ENCODE results near the gene GGA3. TPM values are rescaled to one million over a fixed set of nuclear protein-coding genes. Genes with fewer than 3 reads are reported as not detected.

Gene GGA3
- total RNA-seq, 4 donors from 2014 or later = 31.3 to 42.3 (median 35.3) TPM

DNA sequence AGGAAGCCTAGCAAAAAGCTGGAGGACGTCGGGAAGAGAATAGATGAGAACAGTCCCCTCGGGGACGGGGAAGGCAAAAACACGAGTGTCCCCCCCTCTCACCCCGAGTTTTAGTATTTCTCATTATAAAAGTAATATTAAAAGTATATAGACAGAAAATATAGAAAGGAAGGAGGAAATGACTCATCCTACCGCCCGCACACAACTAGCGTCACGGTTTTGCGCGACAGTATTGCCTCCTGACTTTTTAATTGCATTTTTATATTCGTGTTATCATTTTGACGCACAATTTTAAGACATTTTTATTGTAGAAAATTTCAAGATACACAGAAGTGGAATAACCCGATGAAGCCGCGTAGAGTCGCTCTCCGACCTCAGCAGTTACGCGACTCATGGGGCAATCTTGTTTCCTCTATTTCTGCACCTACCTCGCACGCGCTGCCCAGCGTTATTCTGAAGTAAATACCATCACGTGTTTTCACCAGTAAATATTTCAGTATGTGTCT lies 28.5 kb upstream of the GGA3 start:
- Histone ChIP-seq H3K4me1 (peaks cover 8 to 9% of the 10 kb centered on the region in 2 donors), H3K27me3 (no peaks in the 10 kb centered on the region), H3K4me3 (peak overlapping the region; percentile 84 to 92 (median 86)), H3K9me3 (no peaks in the 10 kb centered on the region), H3K27ac (peak overlapping the region; percentile 88 to 96 (median 94)), H3K36me3 (peaks cover 0 to 13% of the 10 kb centered on the region in 2 donors)
- TF ChIP-seq, protein P1, sequence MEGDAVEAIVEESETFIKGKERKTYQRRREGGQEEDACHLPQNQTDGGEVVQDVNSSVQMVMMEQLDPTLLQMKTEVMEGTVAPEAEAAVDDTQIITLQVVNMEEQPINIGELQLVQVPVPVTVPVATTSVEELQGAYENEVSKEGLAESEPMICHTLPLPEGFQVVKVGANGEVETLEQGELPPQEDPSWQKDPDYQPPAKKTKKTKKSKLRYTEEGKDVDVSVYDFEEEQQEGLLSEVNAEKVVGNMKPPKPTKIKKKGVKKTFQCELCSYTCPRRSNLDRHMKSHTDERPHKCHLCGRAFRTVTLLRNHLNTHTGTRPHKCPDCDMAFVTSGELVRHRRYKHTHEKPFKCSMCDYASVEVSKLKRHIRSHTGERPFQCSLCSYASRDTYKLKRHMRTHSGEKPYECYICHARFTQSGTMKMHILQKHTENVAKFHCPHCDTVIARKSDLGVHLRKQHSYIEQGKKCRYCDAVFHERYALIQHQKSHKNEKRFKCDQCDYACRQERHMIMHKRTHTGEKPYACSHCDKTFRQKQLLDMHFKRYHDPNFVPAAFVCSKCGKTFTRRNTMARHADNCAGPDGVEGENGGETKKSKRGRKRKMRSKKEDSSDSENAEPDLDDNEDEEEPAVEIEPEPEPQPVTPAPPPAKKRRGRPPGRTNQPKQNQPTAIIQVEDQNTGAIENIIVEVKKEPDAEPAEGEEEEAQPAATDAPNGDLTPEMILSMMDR (IDR thresholded peaks at IDR 0.05 in 4 of 5, conservative IDR thresholded peaks at IDR 0.05 in 1 of 5) = no peak
- TF ChIP-seq POLR2A (IDR thresholded peaks at IDR 0.05) = no peak
- ATAC-seq (peak; percentile 34 to 57), DNase-seq (peak; percentile 35 to 67)
- intact Hi-C loops (cut with DNase I; ENCODE audit: low total_unique reads) (loop anchor here (1.0 to 10.0 kb wide), 3 partner anchors 19 to 225 kb away; partner anchors contain the start of genes CASKIN2, GRB2, MIF4GD and TSEN54), in situ Hi-C loops (cut with MboI; ENCODE audit: low sequenced_read_pairs in 4 of 4) (no loop called here)

DNA sequence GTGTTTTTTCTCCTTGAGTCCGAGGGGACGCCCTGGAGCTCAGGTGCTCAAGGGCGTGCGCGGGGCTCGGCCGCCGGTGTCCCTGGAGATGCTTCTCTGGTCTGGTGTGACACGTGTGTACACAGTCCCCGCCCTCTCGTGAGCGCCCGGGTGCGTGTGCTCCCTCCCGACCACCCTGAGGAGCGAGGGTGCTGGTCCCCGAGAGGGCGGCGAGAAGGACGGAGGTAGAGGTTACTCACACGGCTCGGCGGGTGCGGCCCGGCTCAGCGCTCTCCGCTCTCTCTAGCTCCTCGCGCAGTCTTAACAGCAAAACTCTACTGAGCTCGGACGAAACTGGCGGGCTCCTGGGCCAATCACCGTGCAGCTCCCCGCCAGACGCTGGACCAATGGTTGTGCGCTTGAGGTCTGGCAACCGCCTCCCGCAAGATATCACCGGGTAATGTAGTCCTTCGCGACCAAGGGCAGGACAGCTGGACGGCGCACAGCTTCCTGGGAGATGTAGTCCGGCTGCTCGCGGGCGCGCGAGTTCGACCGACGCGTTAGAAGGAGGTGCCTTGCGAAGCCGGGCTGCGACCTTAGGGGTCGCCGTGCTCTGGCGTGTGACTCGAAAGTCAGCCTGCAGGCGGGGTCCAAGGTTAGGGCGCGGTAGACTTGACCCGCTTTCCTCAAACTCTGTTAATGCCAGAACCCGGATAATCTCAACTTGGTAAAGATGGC lies 27.9 kb upstream of the GGA3 start, which contains the start of gene SLC25A19:
SLC25A19 (minus strand) TSS at position 319 of the 717 bp plus-strand sequence. CDS start 2,669 bp downstream, outside the sequence.
- ATAC-seq (peak; percentile 95 to 98), DNase-seq (peak; percentile 99)
- Histone ChIP-seq H3K4me1 (peaks cover 8 to 9% of the 10 kb centered on the region in 2 donors), H3K27ac (peak within 1 kb of the TSS; percentile 88 to 96 (median 94)), H3K4me3 (peak within 1 kb of the TSS; percentile 84 to 92 (median 86)), H3K36me3 (peaks cover 0 to 13% of the 10 kb centered on the region in 2 donors), H3K9me3 (no peaks in the 10 kb centered on the region), H3K27me3 (no peaks in the 10 kb centered on the region)
- in situ Hi-C loops (cut with MboI; ENCODE audit: low sequenced_read_pairs in 4 of 4) (no loop called here), intact Hi-C loops (cut with DNase I; ENCODE audit: low total_unique reads) (loop anchor here (1.0 to 2.0 kb wide), 2 partner anchors 18 to 116 kb away; partner anchors contain the start of genes GRB2 and MIF4GD)
- TF ChIP-seq, protein P1 (IDR thresholded peaks at IDR 0.05 in 4 of 5, conservative IDR thresholded peaks at IDR 0.05 in 1 of 5) = no peak
- TF ChIP-seq POLR2A (IDR thresholded peaks at IDR 0.05) = peak; percentile 93 to 98

DNA sequence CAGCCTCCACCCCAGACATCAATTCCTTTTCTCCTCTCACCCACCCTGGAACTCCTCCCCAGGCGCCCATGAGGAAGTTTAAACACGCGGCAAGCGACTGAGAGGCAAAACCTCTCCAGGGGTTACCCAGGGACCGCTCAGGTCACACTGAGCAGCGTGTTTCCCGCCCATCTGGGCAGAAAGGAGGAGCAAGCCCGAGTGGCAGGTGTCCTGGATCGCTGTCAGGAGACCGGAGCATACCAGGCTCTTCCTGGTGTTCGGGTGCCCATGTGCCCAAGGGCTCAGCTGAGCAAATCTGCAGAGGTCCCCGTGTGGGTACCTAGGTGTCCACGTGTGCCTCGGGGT lies 27.3 kb upstream of the GGA3 start:
- intact Hi-C loops (cut with DNase I; ENCODE audit: low total_unique reads) (loop anchor here (1.0 to 2.0 kb wide), 2 partner anchors 18 to 117 kb away; partner anchors contain the start of genes GRB2 and MIF4GD), in situ Hi-C loops (cut with MboI; ENCODE audit: low sequenced_read_pairs in 4 of 4) (no loop called here)
- TF ChIP-seq POLR2A (IDR thresholded peaks at IDR 0.05) = no peak
- TF ChIP-seq, protein P1 (IDR thresholded peaks at IDR 0.05 in 4 of 5, conservative IDR thresholded peaks at IDR 0.05 in 1 of 5) = no peak
- ATAC-seq (peak; percentile 21 to 27), DNase-seq (no peak)
- peak overlapping the region; percentile 88 to 96 (median 94) for H3K27ac ChIP-seq
- peak overlapping the region; percentile 84 to 92 (median 86) for H3K4me3 ChIP-seq
- no peaks in the 10 kb centered on the region for H3K9me3 ChIP-seq
- H3K27me3 ChIP-seq = no peaks in the 10 kb centered on the region
- H3K36me3 ChIP-seq = peaks cover 0 to 14% of the 10 kb centered on the region in 2 donors
- H3K4me1 ChIP-seq = peaks cover 8 to 9% of the 10 kb centered on the region in 2 donors

DNA sequence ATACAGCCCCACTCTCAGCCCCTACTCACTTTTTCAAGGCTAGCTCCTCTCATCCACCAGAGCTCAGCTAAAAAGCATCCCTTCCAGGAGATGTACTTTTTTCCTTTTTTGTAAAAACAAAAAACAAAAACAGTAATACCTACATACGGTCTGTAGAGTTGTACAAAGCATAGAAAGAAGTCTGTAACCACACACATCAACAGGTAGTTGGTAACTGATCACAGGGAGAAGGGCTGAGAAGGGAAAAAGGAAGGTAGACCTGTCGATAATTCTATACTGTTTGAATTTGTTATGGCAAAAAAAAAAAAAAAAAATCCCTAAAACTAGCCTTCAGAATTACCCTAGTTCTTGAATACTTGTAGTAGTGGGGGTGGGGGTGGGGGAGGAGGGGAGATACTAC lies 27.0 kb upstream of the GGA3 start:
- intact Hi-C loops (cut with DNase I; ENCODE audit: low total_unique reads) (loop anchor here (2.0 kb wide), 1 partner anchor 18 kb away; the partner anchor contains the start of gene MIF4GD), in situ Hi-C loops (cut with MboI; ENCODE audit: low sequenced_read_pairs in 4 of 4) (no loop called here)
- no peaks in the 10 kb centered on the region for H3K27me3 ChIP-seq
- no peak for ATAC-seq
- H3K27ac ChIP-seq = peak overlapping the region; percentile 88 to 96 (median 94)
- H3K9me3 ChIP-seq = no peaks in the 10 kb centered on the region
- H3K4me3 ChIP-seq = peak overlapping the region; percentile 84 to 92 (median 86)
- TF ChIP-seq POLR2A (IDR thresholded peaks at IDR 0.05) = no peak
- TF ChIP-seq, protein P1 (IDR thresholded peaks at IDR 0.05 in 4 of 5, conservative IDR thresholded peaks at IDR 0.05 in 1 of 5) = no peak
- peaks cover 8 to 9% of the 10 kb centered on the region in 2 donors for H3K4me1 ChIP-seq
- no peak for DNase-seq
- H3K36me3 ChIP-seq = peaks cover 0 to 18% of the 10 kb centered on the region in 2 donors
